ENCODE results near the gene PEX19. TPM values are rescaled to one million over a fixed set of nuclear protein-coding genes. Genes with fewer than 3 reads are reported as not detected.
A peak's percentile ranks its signal among the peaks of the same experiment; 100 is the strongest.

Gene PEX19
- total RNA-seq, 6 experiments from 2014 or later, result 55.8 to 96.2 (median 84.1) TPM

DNA sequence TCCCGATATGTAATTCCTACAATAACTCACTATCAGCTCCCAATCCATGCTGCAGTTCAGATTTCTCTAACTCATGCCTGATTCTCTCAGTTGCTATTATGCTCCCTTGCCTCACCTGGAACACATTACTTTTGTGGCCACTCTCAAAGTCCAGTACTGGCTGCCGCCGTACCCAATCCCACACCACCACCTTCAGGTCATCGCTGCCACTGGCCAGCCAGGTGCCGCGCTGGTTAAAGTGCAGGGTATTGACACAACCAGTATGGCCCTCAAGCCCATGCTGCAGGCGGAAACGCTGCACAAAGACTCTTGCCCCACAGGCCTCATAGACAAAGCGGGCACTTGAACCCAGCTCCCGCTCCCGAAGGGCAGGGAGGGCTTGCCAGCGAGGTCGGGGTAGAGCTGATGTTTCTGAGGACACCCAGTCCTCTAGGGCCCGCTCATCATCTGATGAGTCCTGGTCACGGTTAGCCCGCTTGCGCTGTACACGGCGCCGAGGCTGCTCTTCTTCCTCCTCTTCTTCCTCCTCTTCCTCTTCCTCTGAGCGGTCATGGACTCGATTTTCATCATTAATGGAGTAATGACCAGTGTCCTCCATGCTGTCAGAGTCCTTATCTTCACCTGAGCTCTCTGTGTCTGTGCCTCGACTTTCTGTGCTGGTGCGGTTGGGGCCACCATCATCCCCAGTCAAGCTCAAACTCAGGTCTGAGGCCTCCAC lies 45.2 kb downstream of the PEX19 start:
- no peak for TF ChIP-seq POLR2A (IDR thresholded peaks at IDR 0.05)
- TF ChIP-seq CTCF (IDR thresholded peaks at IDR 0.05), result peak in 1 of 4 donors; percentile 15
- H3K36me3 ChIP-seq, result peaks cover 5 to 50% (median 29%) of the 10 kb centered on the region in 4 donors
- peak in 1 of 3 donors; percentile 68 for DNase-seq

GRCh38 chr1:160238408-160238807 lies 46.5 kb downstream of the PEX19 start:
- WGBS (ENCODE audit: insufficient coverage, low coverage, low lambda C conversion rate, missing lambda C conversion rate), result 22% methylated on average over 5 of the region's 5 CpGs
- ATAC-seq, result peak; percentile 85 to 94 (median 91)
- H3K4me1 ChIP-seq, result peaks cover 0 to 43% (median 7%) of the 10 kb centered on the region in 4 donors
- H3K27ac ChIP-seq, result peak overlapping the region in 2 of 3 donors; percentile 11 to 65
- no peak overlapping the region for H3K4me3 ChIP-seq
- intact Hi-C loops (cut with DNase I), result no loop called here
- H3K36me3 ChIP-seq, result peaks cover 5 to 51% (median 29%) of the 10 kb centered on the region in 4 donors
- H3K27me3 ChIP-seq, result no peaks in the 10 kb centered on the region
- no peaks in the 10 kb centered on the region for H3K9me3 ChIP-seq
- TF ChIP-seq POLR2A (IDR thresholded peaks at IDR 0.05) (no peak), CTCF (IDR thresholded peaks at IDR 0.05) (peak in 1 of 4 donors; percentile 2)
- peak; percentile 64 to 90 (median 84) for DNase-seq

More for the DNA sequence above, 45.2 kb downstream of the PEX19 start:
- peaks cover 0 to 56% (median 7%) of the 10 kb centered on the region in 4 donors for H3K4me1 ChIP-seq
- WGBS (ENCODE audit: insufficient coverage, low coverage, low lambda C conversion rate, missing lambda C conversion rate), result 85% methylated on average over 18 of the region's 24 CpGs
- peak; percentile 35 to 68 (median 50) for ATAC-seq
- intact Hi-C loops (cut with DNase I), result no loop called here
- no peaks in the 10 kb centered on the region for H3K9me3 ChIP-seq
- no peaks in the 10 kb centered on the region for H3K27me3 ChIP-seq
- H3K27ac ChIP-seq, result peak overlapping the region in 1 of 3 donors; percentile 52
- no peak overlapping the region for H3K4me3 ChIP-seq

GRCh38 chr1:160237558-160237957 lies 47.4 kb downstream of the PEX19 start:
- WGBS (ENCODE audit: insufficient coverage, low coverage, low lambda C conversion rate, missing lambda C conversion rate), result 83% methylated on average over 2 of the region's 2 CpGs
- intact Hi-C loops (cut with DNase I), result no loop called here
- Histone ChIP-seq H3K27ac (peak overlapping the region in 1 of 3 donors; percentile 65), H3K4me3 (no peak overlapping the region), H3K36me3 (peaks cover 5 to 58% (median 29%) of the 10 kb centered on the region in 4 donors), H3K27me3 (no peaks in the 10 kb centered on the region), H3K4me1 (peaks cover 0 to 35% (median 5%) of the 10 kb centered on the region in 4 donors), H3K9me3 (no peaks in the 10 kb centered on the region)
- DNase-seq (no peak), ATAC-seq (no peak)
- TF ChIP-seq POLR2A (IDR thresholded peaks at IDR 0.05), result no peak
- TF ChIP-seq CTCF (IDR thresholded peaks at IDR 0.05), result no peak

GRCh38 chr1:160236806-160237205 lies 48.1 kb downstream of the PEX19 start:
- Histone ChIP-seq H3K27me3 (no peaks in the 10 kb centered on the region), H3K4me3 (no peak overlapping the region), H3K4me1 (peaks cover 0 to 27% (median 4%) of the 10 kb centered on the region in 4 donors), H3K9me3 (no peaks in the 10 kb centered on the region), H3K36me3 (peaks cover 5 to 65% (median 33%) of the 10 kb centered on the region in 4 donors), H3K27ac (no peak overlapping the region)
- TF ChIP-seq CTCF (IDR thresholded peaks at IDR 0.05), result no peak
- TF ChIP-seq POLR2A (IDR thresholded peaks at IDR 0.05), result no peak
- intact Hi-C loops (cut with DNase I), result no loop called here
- DNase-seq (no peak), ATAC-seq (no peak)
- 82% methylated on average over 5 of the region's 5 CpGs for WGBS (ENCODE audit: insufficient coverage, low coverage, low lambda C conversion rate, missing lambda C conversion rate)

Measured in right lobe of liver (tissue), 6 donors.